Measurements from ENCODE around the gene VWF. TPM values are rescaled to one million over a fixed set of nuclear protein-coding genes. Genes with fewer than 3 reads are reported as not detected.

VWF gene
- total and polyA plus RNA-seq, 2 of the 4 experiments (the other 2 are of a cell fraction), result under 0.01 to 0.09 TPM

GRCh38 chr12:6031001-6031400 lies 93.5 kb downstream of the VWF start:
- no peak for ATAC-seq (ENCODE audit: low read depth)
- CTCF ChIA-PET, result interaction anchor here (0.8 kb wide), 1 partner anchor 43 kb away, joined by 3 read pairs; no protein-coding TSS in a partner anchor
- H4K91ac ChIP-seq (ENCODE audit: insufficient read depth, low read depth, low read length), result no peak overlapping the region
- no peaks in the 10 kb centered on the region for H3K36me3 ChIP-seq (ENCODE audit: control insufficient read depth, insufficient read depth, low read length)
- no peak overlapping the region for H3K27ac ChIP-seq (ENCODE audit: insufficient read depth, low read length)
- no peaks in the 10 kb centered on the region for H3K79me1 ChIP-seq (ENCODE audit: low read depth in 1 of 2, low read length in 2 of 2)
- POLR2A ChIA-PET (ENCODE audit: unreplicated experiment), result no interaction called here
- H3K18ac ChIP-seq (ENCODE audit: low read depth, low read length), result no peak overlapping the region
- H2AK9ac ChIP-seq (replicated peaks; ENCODE audit: low read depth, low read length, poor library complexity), result no peak overlapping the region
- H2BK120ac ChIP-seq (ENCODE audit: low read depth, low read length), result no peak overlapping the region
- H3K27me3 ChIP-seq (ENCODE audit: control insufficient read depth, insufficient read depth, low read length), result peaks cover 7% of the 10 kb centered on the region; the same call in 1 of the 2 replicates
- H3K56ac ChIP-seq (ENCODE audit: extremely low read depth, insufficient read depth, low read length), result no peak overlapping the region
- intact Hi-C loops (cut with micrococcal nuclease) (no loop called here), dilution Hi-C loops (cut with HindIII; ENCODE audit: low sequenced_read_pairs, unreplicated experiment) (no loop called here), in situ Hi-C loops (cut with MboI; ENCODE audit: low sequenced_read_pairs) (loop anchor here (5.0 kb wide), 1 partner anchor 44 kb away; no protein-coding TSS in a partner anchor)
- H4K8ac ChIP-seq (ENCODE audit: low read depth in 2 of 2, low read length in 2 of 2), result no peak overlapping the region
- H3K4ac ChIP-seq (ENCODE audit: low read depth, low read length), result no peak overlapping the region
- no peak for DNase-seq
- peaks cover 10% of the 10 kb centered on the region for H3K9me3 ChIP-seq (ENCODE audit: control insufficient read depth, insufficient read depth, low read length)
- H2BK20ac ChIP-seq (ENCODE audit: low read depth, low read length), result no peak overlapping the region
- no peaks in the 10 kb centered on the region for H4K20me1 ChIP-seq (ENCODE audit: insufficient read depth, low read length)
- H4K5ac ChIP-seq (ENCODE audit: low read depth, low read length), result no peak overlapping the region
- H3K4me3 ChIP-seq (ENCODE audit: insufficient read depth, low read depth, low read length), result no peak overlapping the region
- no peak overlapping the region for H2BK5ac ChIP-seq (ENCODE audit: low read depth, low read length, poor library complexity, severe bottlenecking)
- BruUV-seq (replicated peaks), result no TSS peak
- H2AFZ ChIP-seq (replicated peaks; ENCODE audit: low read length, poor library complexity), result no peak overlapping the region
- no peak overlapping the region for H2BK15ac ChIP-seq (ENCODE audit: low read depth, low read length)
- H3K4me2 ChIP-seq (ENCODE audit: low read depth, low read length), result no peak overlapping the region
- H2AK5ac ChIP-seq (ENCODE audit: low read depth, low read length), result no peak overlapping the region
- TF ChIP-seq RAD21 (IDR thresholded peaks at IDR 0.05; ENCODE audit: low read length) (no peak), RFX5 (IDR thresholded peaks at IDR 0.05; ENCODE audit: low read depth, low read length) (no peak), MAFK (IDR thresholded peaks at IDR 0.05; ENCODE audit: low read depth, low read length) (no peak), ELK1 (IDR thresholded peaks at IDR 0.05; ENCODE audit: borderline replicate concordance, low read depth, low read length) (no peak), CHD1 (IDR thresholded peaks at IDR 0.05; ENCODE audit: low read depth, low read length) (no peak)
- no peak overlapping the region for H3K9ac ChIP-seq (ENCODE audit: low read depth, low read length)
- H3K9me1 ChIP-seq (ENCODE audit: insufficient read depth, low read length), result no peaks in the 10 kb centered on the region
- WGBS, 2 experiments (ENCODE audit: extremely low coverage in 2 of 2, insufficient read length in 1 of 2), result no CpG with 5 or more reads among the region's 8 CpGs
- H3K23ac ChIP-seq (ENCODE audit: low read depth, low read length), result no peak overlapping the region
- H3K4me1 ChIP-seq (ENCODE audit: control insufficient read depth, insufficient read depth, low read length), result no peaks in the 10 kb centered on the region
- no peak overlapping the region for H3K14ac ChIP-seq (replicated peaks; ENCODE audit: low read depth, low read length)

Data from IMR-90 (cell line).